Kidney (tissue), 14 donors: Measurements from ENCODE around the gene SNX14. TPM values are rescaled to one million over a fixed set of nuclear protein-coding genes. Genes with fewer than 3 reads are reported as not detected.

Source experiments
- DNase-seq, 5 donors: peaks; one replicate each; pipeline ENCODE4 v3.0.0-alpha.2; 2013 to 2020
- FAIRE-seq: peaks from 2 replicates; lab custom pipeline; 2012; peaks lifted over from hg19 to GRCh38; lab: Jason Lieb, UNC
- H3K27ac ChIP-seq, 2 donors: one replicate each; pipeline ENCODE4 v1.7.0; 2013; ENCODE audit warnings: low read depth in 2 of 2, low read length in 2 of 2, inconsistent platforms in 1 of 2
- H3K27me3 ChIP-seq: one replicate; pipeline ENCODE4 v1.7.1; 2013; ENCODE audit warnings: low read length, inconsistent platforms; ENCODE audit not compliant: control insufficient read depth, insufficient read depth
- H3K36me3 ChIP-seq, 3 donors: one replicate each; pipeline versions ENCODE4 v1.7.0 to v1.7.1; 2013; ENCODE audit warnings: low read length in 3 of 3, control low read depth in 1 of 3, inconsistent platforms in 1 of 3; ENCODE audit not compliant: insufficient read depth in 3 of 3, control insufficient read depth in 2 of 3
- H3K4me1 ChIP-seq, 3 donors: one replicate each; pipeline versions ENCODE4 v1.7.0 to v1.7.1; 2013; ENCODE audit warnings: low read length in 3 of 3, inconsistent platforms in 1 of 3, low read depth in 1 of 3; ENCODE audit not compliant: control insufficient read depth in 2 of 3, insufficient read depth in 2 of 3
- H3K4me3 ChIP-seq, 3 donors: one replicate each; pipeline versions ENCODE4 v1.7.0 to v1.8.1; 2013; ENCODE audit warnings: low read length in 3 of 3, control low read depth in 1 of 3, inconsistent platforms in 1 of 3
- H3K9ac ChIP-seq, 3 donors: one replicate each; pipeline versions ENCODE4 v1.7.0 to v1.7.1; 2013; ENCODE audit warnings: low read length in 3 of 3, control low read depth in 1 of 3, inconsistent platforms in 1 of 3
- H3K9me3 ChIP-seq, 3 donors: one replicate each; pipeline versions ENCODE4 v1.7.0 to v1.7.1; 2013; ENCODE audit warnings: low read length in 3 of 3, control low read depth in 1 of 3, inconsistent platforms in 1 of 3; ENCODE audit not compliant: control insufficient read depth in 2 of 3, insufficient read depth in 1 of 3
- intact Hi-C: fragments of 100-400 bp; cut with DNase I; formaldehyde crosslinking; loops from one replicate; pipeline ENCODE4 v1.11.1; 2022
- polyA plus RNA-seq: library from polyadenylated mRNA; stranded (reverse); fragments of 350-450 nt; fragmentation: Illumina TruSeq; extraction: RNeasy Lipid Tissue Mini Kit (QIAGEN cat#74804); gene quantifications from one replicate; pipeline ENCODE4 v1.2.3, GENCODE V29; 2014; ENCODE audit warnings: low read depth, low replicate concordance; ENCODE audit not compliant: insufficient read depth
- total RNA-seq: library from RNA; stranded (reverse); fragmentation: NEBNext Ultra II Directional; extraction: Animal tissue kit (Norgen Biotek cat#: 25700); gene quantifications from one replicate; pipeline ENCODE4 v1.2.1, GENCODE V29; 2021
- TF ChIP-seq, protein P1 (sequence below): IDR thresholded peaks from 3 replicates; pipeline ENCODE4 v1.5.1; 2012; ENCODE audit warnings: mild to moderate bottlenecking, moderate library complexity, borderline replicate concordance; ENCODE audit not compliant: insufficient read depth; ENCODE audit errors: extremely low read depth
- donor health status: control.
- donor health status: control.
- donor health status: control.
- donor health status: control.
- donor health status: control.
- donor health status: DM: yes; HTN: yes; CAD: no.
- donor health status: Normal renal cell carcinoma (clear cell type).

SNX14 gene
- total and polyA plus RNA-seq, 2 donors from 2014 or later, result 100 to 125 TPM

DNA sequence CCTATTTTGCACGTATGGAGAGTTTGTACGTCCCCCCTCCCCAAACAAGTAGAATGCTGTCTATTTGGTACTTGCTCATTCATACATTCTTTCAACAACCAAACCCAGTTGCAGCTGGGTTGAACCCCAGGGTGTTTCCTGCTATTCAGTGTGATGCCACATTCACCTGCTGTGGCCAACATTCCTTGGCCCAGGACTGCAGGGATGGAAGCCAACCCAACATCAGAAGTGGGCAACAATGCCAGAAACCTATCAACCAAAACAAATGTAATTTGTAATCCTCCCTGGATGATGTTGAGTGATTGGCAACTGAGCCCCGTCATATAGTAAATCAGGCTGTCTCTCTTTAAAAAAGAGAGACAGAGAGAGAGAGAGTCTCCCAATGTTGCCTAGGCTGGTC lies 134.9 kb downstream of the SNX14 start:
- Histone ChIP-seq H3K4me1 (peaks cover 0 to 5% (median 3%) of the 10 kb centered on the region in 3 donors), H3K27ac (no peak overlapping the region)

DNA sequence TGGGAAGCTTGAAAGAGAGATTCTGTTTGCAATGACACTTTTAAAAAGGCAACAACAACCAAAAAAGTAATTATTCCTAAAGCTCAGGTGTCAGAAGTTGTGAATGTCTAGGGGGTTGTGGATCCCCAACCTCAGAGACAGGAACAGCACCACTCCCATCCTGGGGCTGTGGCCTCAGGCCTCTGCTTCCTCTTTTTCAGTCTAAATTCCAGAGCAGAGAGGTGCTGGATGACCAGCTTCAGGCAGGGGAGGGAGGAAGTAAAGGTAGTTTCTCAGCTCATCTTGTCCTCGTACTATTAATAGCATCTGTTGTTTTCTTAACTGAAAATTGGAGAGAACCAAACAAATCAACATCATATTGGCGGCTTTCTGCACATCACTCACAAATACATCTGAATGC lies 135.5 kb downstream of the SNX14 start:
- TF ChIP-seq, protein P1, sequence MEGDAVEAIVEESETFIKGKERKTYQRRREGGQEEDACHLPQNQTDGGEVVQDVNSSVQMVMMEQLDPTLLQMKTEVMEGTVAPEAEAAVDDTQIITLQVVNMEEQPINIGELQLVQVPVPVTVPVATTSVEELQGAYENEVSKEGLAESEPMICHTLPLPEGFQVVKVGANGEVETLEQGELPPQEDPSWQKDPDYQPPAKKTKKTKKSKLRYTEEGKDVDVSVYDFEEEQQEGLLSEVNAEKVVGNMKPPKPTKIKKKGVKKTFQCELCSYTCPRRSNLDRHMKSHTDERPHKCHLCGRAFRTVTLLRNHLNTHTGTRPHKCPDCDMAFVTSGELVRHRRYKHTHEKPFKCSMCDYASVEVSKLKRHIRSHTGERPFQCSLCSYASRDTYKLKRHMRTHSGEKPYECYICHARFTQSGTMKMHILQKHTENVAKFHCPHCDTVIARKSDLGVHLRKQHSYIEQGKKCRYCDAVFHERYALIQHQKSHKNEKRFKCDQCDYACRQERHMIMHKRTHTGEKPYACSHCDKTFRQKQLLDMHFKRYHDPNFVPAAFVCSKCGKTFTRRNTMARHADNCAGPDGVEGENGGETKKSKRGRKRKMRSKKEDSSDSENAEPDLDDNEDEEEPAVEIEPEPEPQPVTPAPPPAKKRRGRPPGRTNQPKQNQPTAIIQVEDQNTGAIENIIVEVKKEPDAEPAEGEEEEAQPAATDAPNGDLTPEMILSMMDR, result no peak
- no peak overlapping the region for H3K27ac ChIP-seq
- no peak for DNase-seq
- peaks cover 0 to 5% (median 3%) of the 10 kb centered on the region in 3 donors for H3K4me1 ChIP-seq
- intact Hi-C loops, result no loop called here
- no peak overlapping the region for H3K9ac ChIP-seq
- H3K4me3 ChIP-seq, result no peak overlapping the region
- no peaks in the 10 kb centered on the region for H3K9me3 ChIP-seq
- H3K36me3 ChIP-seq, result no peaks in the 10 kb centered on the region
- no peaks in the 10 kb centered on the region for H3K27me3 ChIP-seq
- no peak for FAIRE-seq

More for the DNA sequence above, 134.9 kb downstream of the SNX14 start:
- Histone ChIP-seq H3K9ac (no peak overlapping the region), H3K9me3 (no peaks in the 10 kb centered on the region), H3K36me3 (no peaks in the 10 kb centered on the region), H3K4me3 (no peak overlapping the region), H3K27me3 (no peaks in the 10 kb centered on the region)
- FAIRE-seq, result no peak
- intact Hi-C loops, result no loop called here
- TF ChIP-seq, protein P1, result no peak
- no peak for DNase-seq

GRCh38 chr6:85456782-85457181 lies 136.9 kb downstream of the SNX14 start:
- H3K9me3 ChIP-seq, result no peaks in the 10 kb centered on the region
- no peak overlapping the region for H3K9ac ChIP-seq
- no peaks in the 10 kb centered on the region for H3K36me3 ChIP-seq
- peaks cover 0 to 3% (median 0%) of the 10 kb centered on the region in 3 donors for H3K4me1 ChIP-seq
- no peak overlapping the region for H3K27ac ChIP-seq
- H3K27me3 ChIP-seq, result peaks cover 3% of the 10 kb centered on the region
- TF ChIP-seq, protein P1, result no peak
- DNase-seq (no peak), FAIRE-seq (no peak)
- H3K4me3 ChIP-seq, result no peak overlapping the region
- intact Hi-C loops, result no loop called here

Other genes starting within 250 kb of the SNX14 start
- 41.0 TPM for gene NT5E, start 143.8 kb downstream of the SNX14 start, total RNA-seq
- gene NT5E, start 143.8 kb downstream of the SNX14 start, polyA plus RNA-seq, result 13.1 TPM
- gene SYNCRIP, start 49.0 kb upstream of the SNX14 start, total RNA-seq, result 109 TPM
- 26.5 TPM for gene SYNCRIP, start 49.0 kb upstream of the SNX14 start, polyA plus RNA-seq